ENCODE measurements around the gene FAAH2.

GRCh38 chrX:57445076-57445475 is 158.6 kb downstream of the FAAH2 start:
- TF ChIP-seq HNRNPK (IDR thresholded peaks at IDR 0.05; ENCODE audit: low read depth, low read length, poor library complexity, severe bottlenecking) (no peak), YY1 (IDR thresholded peaks at IDR 0.05; ENCODE audit: borderline replicate concordance in 1 of 3, control insufficient read depth in 1 of 3, extremely low read depth in 1 of 3, insufficient read depth in 3 of 3, insufficient read length in 1 of 3, insufficient replicate concordance in 2 of 3, low read depth in 1 of 3, low read length in 2 of 3) (no peak), SMC3 (conservative IDR thresholded peaks at IDR 0.05; ENCODE audit: insufficient read depth, low read depth, low read length) (no peak), CXXC5 (CRISPR knock-in tag; IDR thresholded peaks at IDR 0.05) (no peak), ID3 (CRISPR knock-in tag; IDR thresholded peaks at IDR 0.05) (no peak), ID3 (tag; IDR thresholded peaks at IDR 0.05) (no peak), ZC3H11A (IDR thresholded peaks at IDR 0.05; ENCODE audit: low read depth, low read length) (no peak), ZNF274 (IDR thresholded peaks at IDR 0.05; ENCODE audit: borderline replicate concordance, low read depth, low read length) (no peak), ELF1 (tag; IDR thresholded peaks at IDR 0.05) (no peak), NUFIP1 (IDR thresholded peaks at IDR 0.05; ENCODE audit: partially characterized antibody) (no peak), CHCHD3 (CRISPR knock-in tag; IDR thresholded peaks at IDR 0.05) (no peak)
- TF ChIP-seq, protein P1, sequence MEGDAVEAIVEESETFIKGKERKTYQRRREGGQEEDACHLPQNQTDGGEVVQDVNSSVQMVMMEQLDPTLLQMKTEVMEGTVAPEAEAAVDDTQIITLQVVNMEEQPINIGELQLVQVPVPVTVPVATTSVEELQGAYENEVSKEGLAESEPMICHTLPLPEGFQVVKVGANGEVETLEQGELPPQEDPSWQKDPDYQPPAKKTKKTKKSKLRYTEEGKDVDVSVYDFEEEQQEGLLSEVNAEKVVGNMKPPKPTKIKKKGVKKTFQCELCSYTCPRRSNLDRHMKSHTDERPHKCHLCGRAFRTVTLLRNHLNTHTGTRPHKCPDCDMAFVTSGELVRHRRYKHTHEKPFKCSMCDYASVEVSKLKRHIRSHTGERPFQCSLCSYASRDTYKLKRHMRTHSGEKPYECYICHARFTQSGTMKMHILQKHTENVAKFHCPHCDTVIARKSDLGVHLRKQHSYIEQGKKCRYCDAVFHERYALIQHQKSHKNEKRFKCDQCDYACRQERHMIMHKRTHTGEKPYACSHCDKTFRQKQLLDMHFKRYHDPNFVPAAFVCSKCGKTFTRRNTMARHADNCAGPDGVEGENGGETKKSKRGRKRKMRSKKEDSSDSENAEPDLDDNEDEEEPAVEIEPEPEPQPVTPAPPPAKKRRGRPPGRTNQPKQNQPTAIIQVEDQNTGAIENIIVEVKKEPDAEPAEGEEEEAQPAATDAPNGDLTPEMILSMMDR (IDR thresholded peaks at IDR 0.05 in 2 of 3, conservative IDR thresholded peaks at IDR 0.05 in 1 of 3; ENCODE audit: insufficient read depth in 2 of 3, low read depth in 1 of 3, low read length in 3 of 3), result no peak

Data from K562 (cell line).